A673 (cell line): ENCODE data around the gene CAMK1D.

Experiments
- CTCF ChIP-seq: fragments of 300-800, 200-600 bp; sonication (generic); conservative IDR thresholded peaks from 2 replicates; pipeline ENCODE4 v1.5.1; 2017; ENCODE audit warnings: low read depth, mild to moderate bottlenecking, antibody characterized with exemption, low read length, moderate library complexity, mixed read lengths
- EZH2 ChIP-seq: fragments of 200-600 bp; sonication (generic); IDR thresholded peaks from 2 replicates; pipeline ENCODE4 v1.6.1; 2017; ENCODE audit warnings: borderline replicate concordance, low read depth, mild to moderate bottlenecking, mixed read lengths, antibody characterized with exemption, low read length; ENCODE audit not compliant: poor library complexity, severe bottlenecking

DNA sequence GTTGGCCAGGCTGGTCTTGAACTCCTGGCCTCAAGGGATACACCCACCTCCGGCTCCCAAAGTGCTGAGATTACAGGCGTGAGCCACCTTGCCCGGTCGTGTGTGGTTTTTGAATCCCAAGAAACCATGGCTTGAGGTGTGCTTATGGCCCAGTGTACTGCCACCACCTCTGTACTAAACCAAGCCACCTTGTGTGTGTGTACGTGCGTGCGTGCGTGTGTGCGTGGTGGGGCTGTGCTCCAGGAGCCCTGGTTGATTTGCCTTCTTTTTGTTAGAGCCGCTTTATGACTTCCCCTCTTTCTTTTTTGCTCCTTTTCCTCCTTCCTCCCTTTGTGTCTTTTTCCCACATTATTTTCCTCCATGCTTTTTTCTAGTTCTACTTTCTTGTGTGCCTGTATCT lies 121.4 kb downstream of the CAMK1D start:
- TF ChIP-seq CTCF (no peak), EZH2 (no peak)
